HepG2 (cell line): ENCODE measurements around the gene RPS14. TPM values are rescaled to one million over a fixed set of nuclear protein-coding genes. Genes with fewer than 3 reads are reported as not detected.

Experiments used
- ATM ChIP-seq: fragments of 450-650 bp; IDR thresholded peaks from 2 replicates; pipeline ENCODE4 v1.7.1; 2017; ENCODE audit warnings: mild to moderate bottlenecking, borderline replicate concordance
- BORCS8-MEF2B ChIP-seq: sonication (generic); formaldehyde crosslinking; IDR thresholded peaks from 2 replicates; pipeline ENCODE4 v1.8.0; 2022; ENCODE audit warnings: mild to moderate bottlenecking, missing genetic modification reagents
- CBX1 ChIP-seq: IDR thresholded peaks from one replicate; pipeline ENCODE4 v1.6.1; 2016; ENCODE audit warnings: antibody characterized with exemption, low read depth
- DNMT3B ChIP-seq: conservative IDR thresholded peaks from 2 replicates; pipeline ENCODE4 v1.6.1; 2016; ENCODE audit warnings: missing biosample characterization, control low read depth
- EP300 ChIP-seq, 3 experiments: sonication (generic) in 1 of 3; formaldehyde crosslinking in 1 of 3; IDR thresholded peaks; 2 replicates each; pipeline versions ENCODE4 v1.5.1 to v1.6.1; 2011 to 2020; ENCODE audit warnings: low read depth in 2 of 3, low read length in 2 of 3, borderline replicate concordance in 1 of 3, improper control_type of control experiment in 1 of 3, mild to moderate bottlenecking in 1 of 3, missing genetic modification reagents in 1 of 3, moderate library complexity in 1 of 3
- ERF ChIP-seq: IDR thresholded peaks from 2 replicates; pipeline ENCODE4 v1.6.1; 2018; ENCODE audit warnings: missing biosample characterization, missing genetic modification reagents
- MAZ ChIP-seq, 2 experiments: sonication (generic) in 1 of 2; formaldehyde crosslinking in 1 of 2; IDR thresholded peaks; 2 replicates each; pipeline versions ENCODE4 v1.5.0 to v1.6.1; 2012 to 2020; ENCODE audit warnings: low read depth in 2 of 2, mild to moderate bottlenecking in 2 of 2, borderline replicate concordance in 1 of 2, improper control_type of control experiment in 1 of 2, low read length in 1 of 2, missing genetic modification reagents in 1 of 2, moderate library complexity in 1 of 2
- NBN ChIP-seq: fragments of 450-650 bp; conservative IDR thresholded peaks from 2 replicates; pipeline ENCODE4 v1.6.1; 2017
- SOX5 ChIP-seq: IDR thresholded peaks from 2 replicates; pipeline ENCODE4 v1.6.1; 2016; ENCODE audit warnings: borderline replicate concordance
- TAF15 ChIP-seq: fragments of 200-400 bp; formaldehyde crosslinking; IDR thresholded peaks from one replicate; pipeline ENCODE4 v1.6.1; 2018; ENCODE audit warnings: mild to moderate bottlenecking, low read depth, low read length; ENCODE audit not compliant: poor library complexity, severe bottlenecking
- TEAD3 ChIP-seq: optimal IDR thresholded peaks from 2 replicates; pipeline ENCODE3; 2016; ENCODE audit warnings: borderline replicate concordance
- ZFX ChIP-seq: sonication (generic); formaldehyde crosslinking; IDR thresholded peaks from 2 replicates; pipeline ENCODE4 v1.4.0; 2020; ENCODE audit warnings: mild to moderate bottlenecking, low read depth, missing genetic modification reagents, moderate library complexity
- ZNF124 ChIP-seq: sonication (generic); formaldehyde crosslinking; IDR thresholded peaks from 2 replicates; pipeline ENCODE4 v1.4.0; 2020; ENCODE audit warnings: missing genetic modification reagents
- ZNF205 ChIP-seq: IDR thresholded peaks from 2 replicates; pipeline ENCODE4 v1.6.1; 2018; ENCODE audit warnings: missing biosample characterization, missing genetic modification reagents
- ZNF225 ChIP-seq: sonication (generic); formaldehyde crosslinking; IDR thresholded peaks from 2 replicates; pipeline ENCODE4 v1.4.0; 2020; ENCODE audit warnings: mild to moderate bottlenecking, missing genetic modification reagents
- ZNF263 ChIP-seq: sonication (generic); formaldehyde crosslinking; IDR thresholded peaks from 2 replicates; pipeline ENCODE4 v1.4.0; 2020; ENCODE audit warnings: missing genetic modification reagents
- ZNF333 ChIP-seq: sonication (generic); formaldehyde crosslinking; IDR thresholded peaks from 2 replicates; pipeline ENCODE4 v1.4.0; 2020; ENCODE audit warnings: mild to moderate bottlenecking, missing genetic modification reagents, borderline replicate concordance
- ZNF446 ChIP-seq: sonication (generic); formaldehyde crosslinking; IDR thresholded peaks from 2 replicates; pipeline ENCODE4 v1.5.0; 2020; ENCODE audit warnings: mild to moderate bottlenecking, missing genetic modification reagents
- ZNF563 ChIP-seq: sonication (generic); formaldehyde crosslinking; IDR thresholded peaks from 2 replicates; pipeline ENCODE4 v1.8.0; 2022; ENCODE audit warnings: mild to moderate bottlenecking, moderate library complexity, missing genetic modification reagents
- polyA plus RNA-seq, 8 experiments: library from polyadenylated mRNA; depleted of rRNA in 3 of 8; stranded (reverse) in 7 of 8; unstranded in 1 of 8; fragments of >200 nt; fragmentation: Illumina TruSeq in 4 of 8; extraction: Trizol in 4 of 8; gene quantifications; 2 replicates each; pipeline versions ENCODE4 v1.2.1 to v1.2.3, GENCODE V29; 2011 to 2016; ENCODE audit warnings: low read depth in 4 of 8, missing spikeins in 1 of 8, mixed read lengths in 1 of 8; ENCODE audit not compliant: insufficient read depth in 1 of 8
- total RNA-seq, 5 experiments: library from RNA; depleted of rRNA; stranded (reverse); fragments of >200 nt; fragmentation: Illumina TruSeq; extraction: Trizol; gene quantifications; 2 replicates each; pipeline ENCODE4 v1.2.3, GENCODE V29; 2016; ENCODE audit warnings: low read depth in 1 of 5
- TF ChIP-seq, protein P1 (sequence below): sonication (generic); formaldehyde crosslinking; IDR thresholded peaks from 2 replicates; pipeline ENCODE4 v1.4.0; 2020; ENCODE audit warnings: missing genetic modification reagents, borderline replicate concordance
- TF ChIP-seq, protein P2 (sequence below): IDR thresholded peaks from 2 replicates; pipeline ENCODE4 v1.6.1; 2012; ENCODE audit warnings: inconsistent platforms
- TF ChIP-seq, protein P3 (sequence below): sonication (generic); formaldehyde crosslinking; IDR thresholded peaks from 2 replicates; pipeline ENCODE4 v1.5.1; 2020; ENCODE audit warnings: mild to moderate bottlenecking, moderate library complexity, missing genetic modification reagents
- TF ChIP-seq, protein P4 (sequence below): sonication (generic); IDR thresholded peaks from 2 replicates; pipeline ENCODE4 v1.6.1; 2016; ENCODE audit warnings: low read depth, borderline replicate concordance

RPS14 gene
- total and polyA plus RNA-seq, 2 of the 13 experiments (the other 11 are each of a cell fraction or from before 2014, with no cell fraction given) = 2,116 to 3,295 TPM

DNA sequence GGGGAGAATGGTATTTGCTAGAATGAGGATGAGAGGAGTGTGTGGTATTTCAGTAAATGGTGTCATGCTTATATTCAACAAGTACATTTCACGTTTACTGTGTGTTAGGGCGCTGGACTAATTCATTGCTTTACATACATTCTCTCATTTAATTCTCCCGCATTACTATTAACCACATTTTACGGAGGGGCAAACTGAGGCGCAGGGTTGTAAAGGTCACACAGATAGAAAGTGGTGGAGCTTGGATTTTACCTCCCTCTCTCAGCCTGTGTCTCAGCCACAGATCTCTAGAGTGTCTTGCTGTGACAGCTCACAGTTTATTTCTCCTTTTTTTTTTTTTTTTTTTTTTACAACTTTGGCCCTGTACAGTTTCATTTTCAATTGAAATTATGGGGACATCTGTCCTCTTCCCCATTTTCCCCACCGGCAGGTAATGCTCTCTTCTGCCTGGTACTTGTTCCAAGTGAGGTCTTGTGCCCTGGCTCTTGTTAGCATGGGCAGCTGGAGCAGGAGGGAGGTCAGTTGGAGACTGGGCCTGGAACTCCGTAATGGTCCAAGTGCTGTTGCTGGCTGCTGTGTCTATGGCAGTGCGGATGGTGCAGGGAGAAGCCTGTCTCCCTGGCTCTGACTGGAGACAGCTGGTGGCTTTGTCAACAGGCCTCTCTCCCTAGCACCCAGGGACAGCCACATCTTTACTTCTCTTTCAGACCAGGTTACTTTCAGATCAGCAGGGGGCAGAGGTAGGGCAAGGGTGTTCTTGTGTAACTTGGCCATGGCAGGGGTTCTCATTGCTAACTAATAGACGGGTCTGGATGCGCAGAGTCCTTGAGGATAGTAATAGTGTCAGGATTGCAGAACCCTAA lies 37.9 kb upstream of the RPS14 start (continued):
- TF ChIP-seq NBN (no peak), ZNF263 (CRISPR knock-in tag) (no peak; the same call in 1 of the 2 replicates), SOX5 (no peak), EP300 (IDR thresholded peaks at IDR 0.05; ENCODE audit: low read depth in 2 of 2, low read length in 2 of 2) (no peak), EP300 (CRISPR knock-in tag; IDR thresholded peaks at IDR 0.05; ENCODE audit: borderline replicate concordance) (no peak), ZNF563 (CRISPR knock-in tag) (no peak), ZNF124 (CRISPR knock-in tag) (no peak), ZNF205 (CRISPR knock-in tag) (no peak), CBX1 (no peak), MAZ (IDR thresholded peaks at IDR 0.05; ENCODE audit: borderline replicate concordance, low read depth, low read length) (no peak), MAZ (CRISPR knock-in tag; IDR thresholded peaks at IDR 0.05; ENCODE audit: low read depth) (0 out of 2 replicates have a peak, but pooled peaks have one; percentile 36), ATM (no peak), DNMT3B (no peak), TEAD3 (peak; percentile 45), ZNF333 (CRISPR knock-in tag) (0 out of 2 replicates have a peak, but pooled peaks have one; percentile 19), ERF (CRISPR knock-in tag) (0 out of 2 replicates have a peak, but pooled peaks have one; percentile 46), TAF15 (no peak), ZFX (CRISPR knock-in tag) (peak; percentile 77), BORCS8-MEF2B (CRISPR knock-in tag) (no peak), ZNF446 (CRISPR knock-in tag) (no peak), ZNF225 (CRISPR knock-in tag) (no peak)
- TF ChIP-seq, protein P1, sequence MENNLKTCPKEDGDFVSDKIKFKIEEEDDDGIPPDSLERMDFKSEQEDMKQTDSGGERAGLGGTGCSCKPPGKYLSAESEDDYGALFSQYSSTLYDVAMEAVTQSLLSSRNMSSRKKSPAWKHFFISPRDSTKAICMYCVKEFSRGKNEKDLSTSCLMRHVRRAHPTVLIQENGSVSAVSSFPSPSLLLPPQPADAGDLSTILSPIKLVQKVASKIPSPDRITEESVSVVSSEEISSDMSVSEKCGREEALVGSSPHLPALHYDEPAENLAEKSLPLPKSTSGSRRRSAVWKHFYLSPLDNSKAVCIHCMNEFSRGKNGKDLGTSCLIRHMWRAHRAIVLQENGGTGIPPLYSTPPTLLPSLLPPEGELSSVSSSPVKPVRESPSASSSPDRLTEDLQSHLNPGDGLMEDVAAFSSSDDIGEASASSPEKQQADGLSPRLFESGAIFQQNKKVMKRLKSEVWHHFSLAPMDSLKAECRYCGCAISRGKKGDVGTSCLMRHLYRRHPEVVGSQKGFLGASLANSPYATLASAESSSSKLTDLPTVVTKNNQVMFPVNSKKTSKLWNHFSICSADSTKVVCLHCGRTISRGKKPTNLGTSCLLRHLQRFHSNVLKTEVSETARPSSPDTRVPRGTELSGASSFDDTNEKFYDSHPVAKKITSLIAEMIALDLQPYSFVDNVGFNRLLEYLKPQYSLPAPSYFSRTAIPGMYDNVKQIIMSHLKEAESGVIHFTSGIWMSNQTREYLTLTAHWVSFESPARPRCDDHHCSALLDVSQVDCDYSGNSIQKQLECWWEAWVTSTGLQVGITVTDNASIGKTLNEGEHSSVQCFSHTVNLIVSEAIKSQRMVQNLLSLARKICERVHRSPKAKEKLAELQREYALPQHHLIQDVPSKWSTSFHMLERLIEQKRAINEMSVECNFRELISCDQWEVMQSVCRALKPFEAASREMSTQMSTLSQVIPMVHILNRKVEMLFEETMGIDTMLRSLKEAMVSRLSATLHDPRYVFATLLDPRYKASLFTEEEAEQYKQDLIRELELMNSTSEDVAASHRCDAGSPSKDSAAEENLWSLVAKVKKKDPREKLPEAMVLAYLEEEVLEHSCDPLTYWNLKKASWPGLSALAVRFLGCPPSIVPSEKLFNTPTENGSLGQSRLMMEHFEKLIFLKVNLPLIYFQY (CRISPR knock-in tag) = no peak
- TF ChIP-seq, protein P2, sequence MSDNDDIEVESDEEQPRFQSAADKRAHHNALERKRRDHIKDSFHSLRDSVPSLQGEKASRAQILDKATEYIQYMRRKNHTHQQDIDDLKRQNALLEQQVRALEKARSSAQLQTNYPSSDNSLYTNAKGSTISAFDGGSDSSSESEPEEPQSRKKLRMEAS = no peak
- TF ChIP-seq, protein P3, sequence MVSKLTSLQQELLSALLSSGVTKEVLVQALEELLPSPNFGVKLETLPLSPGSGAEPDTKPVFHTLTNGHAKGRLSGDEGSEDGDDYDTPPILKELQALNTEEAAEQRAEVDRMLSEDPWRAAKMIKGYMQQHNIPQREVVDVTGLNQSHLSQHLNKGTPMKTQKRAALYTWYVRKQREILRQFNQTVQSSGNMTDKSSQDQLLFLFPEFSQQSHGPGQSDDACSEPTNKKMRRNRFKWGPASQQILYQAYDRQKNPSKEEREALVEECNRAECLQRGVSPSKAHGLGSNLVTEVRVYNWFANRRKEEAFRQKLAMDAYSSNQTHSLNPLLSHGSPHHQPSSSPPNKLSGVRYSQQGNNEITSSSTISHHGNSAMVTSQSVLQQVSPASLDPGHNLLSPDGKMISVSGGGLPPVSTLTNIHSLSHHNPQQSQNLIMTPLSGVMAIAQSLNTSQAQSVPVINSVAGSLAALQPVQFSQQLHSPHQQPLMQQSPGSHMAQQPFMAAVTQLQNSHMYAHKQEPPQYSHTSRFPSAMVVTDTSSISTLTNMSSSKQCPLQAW = 0 out of 2 replicates have a peak, but pooled peaks have one; percentile 36
- TF ChIP-seq, protein P4, sequence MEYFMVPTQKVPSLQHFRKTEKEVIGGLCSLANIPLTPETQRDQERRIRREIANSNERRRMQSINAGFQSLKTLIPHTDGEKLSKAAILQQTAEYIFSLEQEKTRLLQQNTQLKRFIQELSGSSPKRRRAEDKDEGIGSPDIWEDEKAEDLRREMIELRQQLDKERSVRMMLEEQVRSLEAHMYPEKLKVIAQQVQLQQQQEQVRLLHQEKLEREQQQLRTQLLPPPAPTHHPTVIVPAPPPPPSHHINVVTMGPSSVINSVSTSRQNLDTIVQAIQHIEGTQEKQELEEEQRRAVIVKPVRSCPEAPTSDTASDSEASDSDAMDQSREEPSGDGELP = peak; percentile 97
